ENCODE results near the gene MKLN1.
"Not testable (repeated sequence)": the region's sequence is repeated elsewhere in the genome, so short reads cannot be mapped to it uniquely, and the experiment has no call there.

Gene MKLN1

DNA sequence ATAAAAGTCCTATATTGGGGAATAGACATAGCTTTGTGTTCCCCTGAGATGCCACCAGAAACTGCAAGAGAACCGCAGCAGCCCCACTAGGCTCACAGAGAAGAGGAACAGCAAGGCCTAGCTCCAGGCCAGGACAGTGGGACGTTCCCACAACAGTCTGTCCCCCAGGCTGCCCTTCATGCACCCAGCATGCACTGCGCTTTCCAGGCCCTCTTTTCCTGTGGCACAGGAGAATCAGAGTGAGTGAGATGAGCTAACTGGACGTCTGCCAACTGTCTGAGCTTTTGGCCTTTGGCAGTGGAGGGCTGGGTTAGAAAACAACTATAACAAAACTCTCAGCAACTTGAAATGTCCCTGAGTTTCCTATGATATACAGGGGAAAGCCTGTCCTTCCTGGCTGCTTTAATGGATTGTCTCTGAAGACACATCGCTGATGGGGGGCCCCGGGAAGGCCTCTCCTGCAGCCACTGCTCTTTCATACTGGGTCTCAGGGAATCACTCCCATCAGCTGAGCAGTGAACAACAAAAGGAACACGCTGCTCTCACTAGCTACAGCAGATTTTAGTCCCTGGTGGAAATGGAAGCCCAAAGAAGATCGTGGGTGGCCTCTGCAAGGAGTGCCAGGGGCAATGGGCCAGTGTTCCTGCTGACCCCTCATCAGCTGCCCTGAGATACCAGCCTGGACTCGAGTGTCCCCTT, 175.3 kb downstream of the MKLN1 start:
- ATAC-seq = no peak

DNA sequence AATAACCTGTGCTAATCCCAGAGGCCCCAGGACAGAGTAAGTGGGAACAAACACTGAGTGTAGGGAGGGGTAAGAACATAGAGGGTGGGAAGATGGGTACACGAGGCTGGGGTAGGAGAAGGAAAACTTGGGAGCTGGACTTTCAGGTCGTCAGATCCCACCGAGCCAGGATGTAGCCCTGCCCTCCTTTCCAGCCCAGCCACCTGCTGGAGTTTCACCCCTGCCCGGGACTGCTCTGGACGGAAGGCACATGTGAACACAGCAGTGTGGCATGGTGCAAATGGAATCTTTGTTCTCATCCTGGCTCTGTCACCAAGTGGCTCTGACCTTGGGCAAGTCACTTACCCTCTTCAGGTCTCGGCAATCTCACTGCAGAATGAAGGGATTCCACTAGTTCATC, 176.0 kb downstream of the MKLN1 start:
- ATAC-seq = no peak

DNA sequence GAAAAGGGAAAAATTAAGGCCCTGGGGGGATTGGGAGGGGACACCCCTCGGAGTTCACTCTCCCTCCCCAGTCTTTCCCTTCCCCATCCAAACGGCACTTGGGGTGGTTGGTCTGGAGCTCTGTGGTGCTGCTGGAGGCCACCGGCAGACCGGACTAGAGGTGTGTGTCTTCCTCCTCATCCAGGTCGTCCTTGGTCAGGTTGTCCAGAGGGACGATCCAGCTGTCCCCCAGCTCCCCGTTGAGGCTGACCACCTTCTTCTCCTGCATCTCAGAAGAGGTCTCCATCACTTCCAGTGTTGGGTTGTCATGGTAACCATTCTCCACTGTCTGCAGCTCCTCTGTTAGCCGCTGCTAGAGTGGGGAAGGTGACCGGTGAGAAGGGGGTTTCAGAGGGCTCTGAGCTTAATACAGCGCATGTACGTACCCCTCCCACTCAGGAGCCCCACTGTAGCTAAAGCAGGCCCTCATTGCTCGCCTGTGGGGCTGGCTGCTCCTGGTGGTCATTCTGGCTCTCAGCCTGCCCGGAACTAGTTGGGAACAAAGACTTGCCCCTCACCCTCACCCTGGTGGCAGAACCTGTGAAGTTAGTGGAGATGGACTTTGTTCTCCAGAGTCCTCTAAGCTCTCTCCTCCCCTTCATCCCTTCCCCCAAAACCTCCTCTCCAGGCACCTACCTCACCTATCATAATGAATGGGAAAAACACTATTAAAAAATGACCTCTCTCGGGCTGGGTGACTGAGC, 176.7 kb downstream of the MKLN1 start:
- ATAC-seq = no peak

DNA sequence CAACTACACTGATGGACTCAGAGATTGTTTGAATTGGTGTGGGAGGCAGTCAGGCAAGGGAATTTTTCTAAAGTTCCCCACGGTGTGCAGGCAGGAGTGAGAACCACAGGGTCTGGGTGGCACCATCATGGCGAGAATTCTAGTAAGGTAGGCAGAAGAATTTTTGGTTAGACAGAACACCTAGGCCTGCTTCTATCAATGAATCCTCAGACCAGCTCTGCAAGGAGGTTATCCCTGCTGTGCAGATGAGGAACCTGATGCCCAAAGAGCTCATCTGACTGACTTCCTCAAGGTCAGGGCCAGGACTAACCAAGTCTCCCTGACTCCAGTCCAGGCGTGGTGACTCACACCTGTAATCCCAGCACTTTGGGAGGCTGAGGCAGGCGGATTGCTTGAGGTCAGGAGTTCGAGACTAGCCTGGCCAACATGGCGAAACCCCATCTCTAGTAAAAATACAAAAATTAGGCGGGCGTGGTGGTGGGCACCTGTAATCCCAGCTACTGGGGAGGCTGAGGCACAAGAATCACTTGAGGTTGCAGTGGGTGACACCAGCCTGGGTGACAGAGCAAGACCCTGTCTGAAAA, 177.5 kb downstream of the MKLN1 start:
- ATAC-seq = not testable (repeated sequence)

DNA sequence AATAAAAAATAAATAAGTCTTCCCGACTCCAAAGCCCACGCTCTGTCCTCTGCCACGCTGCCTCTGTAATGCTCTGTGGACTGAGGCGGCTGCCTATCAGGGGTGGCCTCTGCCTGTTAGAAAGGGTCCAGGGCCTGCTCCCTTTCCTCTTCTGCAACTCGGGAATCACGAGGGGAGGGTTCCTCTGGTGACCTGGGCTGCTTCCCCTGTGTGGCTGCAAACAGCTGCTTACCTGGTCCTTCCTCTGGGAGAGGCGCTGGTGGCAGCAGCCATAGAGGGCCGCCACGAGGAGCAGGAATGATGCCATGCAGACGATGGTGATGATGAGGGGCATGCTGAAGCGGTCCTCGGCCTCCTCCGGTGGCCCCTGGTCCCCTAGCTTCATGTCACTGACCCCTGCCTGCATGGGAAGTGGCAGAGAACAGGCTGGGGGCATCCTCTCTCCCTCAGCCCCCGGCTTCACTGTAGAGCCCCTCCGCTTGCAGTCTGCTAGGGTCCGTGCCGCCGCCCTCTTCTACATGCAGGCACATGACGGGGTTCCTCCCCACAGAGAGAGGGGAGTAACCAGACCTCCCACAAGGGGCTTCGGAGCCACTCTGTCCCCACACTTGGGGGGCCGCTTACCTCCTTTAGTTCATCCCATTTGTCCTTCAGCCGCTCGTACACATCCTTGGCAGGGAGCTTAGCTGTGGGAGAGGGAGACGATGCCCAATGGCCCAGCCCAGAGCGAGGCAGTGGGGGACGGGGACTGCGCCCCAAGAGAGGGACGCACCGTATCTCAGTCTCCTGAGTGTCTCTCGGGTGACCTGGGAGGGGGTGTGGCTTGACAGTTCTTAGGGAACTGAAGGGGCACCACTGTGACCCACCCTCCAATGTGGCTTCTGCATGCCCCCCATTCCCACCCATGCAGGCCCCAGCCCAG, 178.2 kb downstream of the MKLN1 start:
- no peak for ATAC-seq

DNA sequence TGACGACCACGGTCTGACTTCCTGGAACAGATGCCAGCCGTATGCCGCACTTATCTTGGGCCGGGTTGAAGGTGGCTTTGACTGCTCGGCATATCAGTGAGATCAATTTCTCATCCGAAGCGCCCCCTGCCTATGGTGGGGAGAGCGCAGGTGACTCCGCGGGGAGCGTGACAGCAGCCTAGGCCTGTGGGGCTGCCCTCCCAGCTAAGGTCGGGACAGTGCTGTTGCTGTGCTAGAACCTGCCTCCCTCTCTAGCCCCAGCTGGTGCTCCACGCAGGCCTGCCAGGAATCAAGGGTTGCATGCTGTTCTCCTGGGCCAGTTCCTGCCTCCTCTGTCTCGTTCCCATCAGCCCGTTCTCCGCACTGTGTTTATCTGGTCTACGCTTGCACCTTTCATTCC, 178.9 kb downstream of the MKLN1 start:
- ATAC-seq = no peak

DNA sequence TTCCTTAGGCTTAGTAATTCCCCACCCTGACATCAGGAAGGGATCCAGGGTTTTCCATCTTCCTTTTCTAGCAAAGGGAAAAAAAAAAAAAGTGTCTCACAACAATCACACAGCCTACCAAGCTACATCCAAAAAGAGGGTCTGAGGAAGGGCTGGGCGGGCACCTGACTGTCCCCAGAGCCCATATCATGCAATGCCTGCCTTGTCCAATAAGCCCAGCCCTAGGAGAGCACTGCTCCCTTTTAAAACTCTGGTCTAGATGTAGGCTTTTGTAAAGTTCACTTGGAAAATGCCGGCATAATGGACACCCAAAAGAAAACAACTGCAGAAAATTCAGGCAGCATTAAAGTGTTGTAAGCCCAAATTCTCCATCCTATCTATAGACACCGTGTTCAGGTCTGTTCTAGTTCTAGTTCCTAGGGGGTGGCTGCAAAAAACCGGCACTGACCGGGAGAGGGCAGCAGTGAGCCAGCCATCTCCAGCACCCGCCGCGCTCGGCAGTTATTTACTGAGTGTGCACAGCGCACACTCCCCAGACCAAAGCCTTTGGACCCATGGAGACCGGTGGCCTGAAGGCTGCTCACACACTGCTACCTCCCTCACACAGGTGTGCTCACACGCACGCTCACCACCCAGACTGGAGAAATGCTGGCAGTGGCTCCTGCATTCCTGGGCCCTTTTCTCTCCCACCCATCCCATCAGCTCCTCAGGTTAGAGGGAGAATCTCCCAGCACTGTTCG, 180.1 kb downstream of the MKLN1 start:
- peak; percentile 86 to 92 for ATAC-seq

DNA sequence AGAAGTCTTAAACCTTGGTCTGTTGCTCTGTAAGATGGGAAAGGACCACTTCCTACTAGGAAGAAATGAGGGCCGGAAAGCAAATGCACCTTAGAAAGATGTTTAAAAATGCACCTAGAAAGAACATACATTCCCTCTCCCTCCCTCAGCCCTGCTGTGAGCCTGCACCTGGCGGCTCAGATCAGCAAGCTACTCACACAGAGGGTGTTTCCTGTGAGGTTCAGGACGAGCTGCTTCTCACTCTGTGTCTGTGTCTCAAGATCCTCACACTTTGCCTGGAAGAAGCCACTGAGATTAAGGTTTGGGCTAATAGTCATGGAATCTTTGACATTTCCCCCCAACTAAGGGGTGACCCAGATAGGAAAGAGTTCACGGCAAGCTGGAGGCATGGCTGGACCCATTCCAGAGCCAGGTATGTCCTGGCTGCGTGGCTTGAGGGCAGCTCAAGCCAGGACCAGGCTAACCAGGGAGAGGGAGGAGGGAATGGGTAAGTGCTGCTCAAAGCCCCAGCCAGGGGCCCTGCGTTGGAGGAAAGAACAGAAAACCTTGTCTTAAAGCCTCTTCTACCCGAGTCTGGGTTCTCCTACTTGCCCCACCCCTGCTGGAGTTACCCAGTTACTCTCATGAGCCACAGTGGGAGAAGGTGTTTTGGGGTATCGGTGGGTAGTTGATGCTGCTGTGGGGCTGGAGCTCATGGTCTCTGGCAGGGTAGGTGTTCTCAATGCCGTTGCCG, 181.2 kb downstream of the MKLN1 start:
- ATAC-seq = no peak

DNA sequence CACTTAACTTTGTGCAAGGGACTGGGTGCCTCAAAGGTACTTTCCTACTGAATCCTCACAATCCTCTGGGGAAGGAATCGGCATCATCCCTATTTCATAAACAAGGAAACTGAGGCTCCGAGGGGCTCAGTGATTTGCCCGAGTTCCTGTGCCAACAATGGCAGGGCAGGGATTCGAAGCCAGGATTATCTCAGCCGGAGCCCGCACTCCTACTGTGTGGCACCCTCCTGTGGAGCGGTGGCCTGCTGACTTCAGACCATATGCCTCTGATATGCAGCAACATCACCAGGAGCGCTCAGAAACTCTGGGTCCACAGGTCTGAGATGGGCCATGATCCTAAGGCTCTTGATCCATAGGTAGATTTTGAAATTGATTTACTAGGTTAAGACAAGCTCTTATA, 182.1 kb downstream of the MKLN1 start:
- no peak for ATAC-seq

DNA sequence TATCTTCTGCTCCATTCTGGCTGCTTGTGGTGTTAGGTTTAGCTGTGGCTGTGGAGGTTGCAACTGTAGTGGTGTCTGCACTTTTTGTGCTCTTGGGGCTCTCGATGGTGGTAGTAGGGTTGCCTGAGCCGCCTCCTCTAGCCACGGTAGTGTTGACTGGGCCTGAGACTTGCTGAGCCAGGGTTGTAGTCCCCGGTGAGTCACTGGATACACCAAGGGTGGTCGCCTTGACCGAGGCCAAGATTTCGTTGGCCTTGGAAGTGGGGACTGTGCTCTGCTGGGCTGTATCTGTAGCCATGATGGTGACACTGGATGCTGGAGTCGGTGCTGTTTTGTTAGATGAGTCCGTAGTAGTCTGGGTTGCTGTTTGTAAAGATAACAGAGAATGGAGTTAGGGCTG, 183.4 kb downstream of the MKLN1 start:
- no peak for ATAC-seq

DNA sequence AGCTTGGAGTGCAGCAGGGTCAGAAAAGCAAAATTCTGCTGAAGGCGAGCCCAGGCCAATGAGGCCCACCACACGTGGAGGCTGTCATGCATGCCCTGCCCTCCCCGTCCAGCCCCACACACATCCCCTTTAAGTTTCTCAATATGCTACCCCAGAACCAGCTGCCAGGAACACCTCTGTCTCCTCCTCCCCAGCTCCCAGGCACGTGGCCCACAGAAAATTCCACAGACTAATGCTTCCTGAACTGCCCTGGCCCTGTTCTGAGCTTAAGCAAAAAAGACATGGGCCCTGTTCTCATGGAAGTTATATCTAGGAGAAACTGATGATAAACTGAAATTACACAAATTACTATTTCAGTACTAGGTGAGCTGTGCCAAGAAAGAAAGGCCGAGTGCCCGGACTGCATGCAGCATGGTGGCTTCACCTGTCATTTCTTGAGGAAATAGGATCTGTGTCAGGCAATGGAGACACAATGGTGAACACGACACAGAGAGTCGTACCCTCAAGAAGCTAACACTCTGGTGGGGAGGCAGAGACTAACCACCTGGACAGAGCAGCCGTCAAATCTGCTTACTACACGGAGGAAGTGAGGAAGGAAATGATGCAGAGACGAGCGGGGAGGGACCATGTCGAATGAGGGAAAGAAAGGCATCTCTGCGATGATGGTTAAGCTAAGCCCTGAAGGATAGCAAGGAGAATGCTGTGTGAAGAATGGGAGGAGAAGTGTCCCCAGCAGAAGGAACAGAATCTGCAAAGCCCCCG, 184.3 kb downstream of the MKLN1 start:
- no peak for ATAC-seq

DNA sequence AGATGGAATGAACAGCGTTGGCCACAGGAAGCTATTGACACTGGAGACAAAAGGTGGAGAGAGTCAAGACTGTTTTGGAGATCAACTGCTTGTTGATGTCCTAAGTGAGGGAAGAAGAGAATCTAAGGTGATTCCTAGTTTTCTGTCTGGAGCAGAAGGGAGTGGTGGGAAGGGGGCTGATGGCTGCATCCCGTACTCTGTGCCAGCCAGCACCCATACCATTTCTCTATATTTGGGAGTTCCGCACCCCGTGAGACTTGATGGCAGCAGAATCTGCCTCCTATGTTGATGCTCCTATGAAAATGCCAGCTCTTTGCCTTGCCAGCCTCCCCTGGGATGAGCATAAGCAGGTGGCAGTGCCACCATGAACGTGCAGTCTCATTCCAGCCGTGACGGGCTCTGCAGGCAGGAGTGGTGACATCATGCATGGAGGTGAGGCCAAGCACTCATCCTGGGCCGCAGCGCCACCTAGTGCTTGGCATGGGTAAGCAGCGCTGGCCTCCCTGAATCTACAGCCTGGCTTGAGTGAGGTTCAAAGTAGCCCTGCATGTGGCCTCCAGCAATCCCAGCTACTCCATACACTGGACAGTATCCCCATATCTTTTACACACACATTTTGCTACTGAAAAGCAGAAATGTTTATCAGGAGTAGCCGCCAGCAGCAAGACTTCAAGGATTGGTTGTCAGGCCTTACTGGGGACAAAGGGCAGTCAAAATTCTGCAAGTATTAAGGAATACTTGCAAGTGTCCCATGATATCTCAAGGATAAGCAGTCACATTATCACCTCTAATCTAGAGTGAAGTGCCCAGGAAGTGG, 185.8 kb downstream of the MKLN1 start:
- ATAC-seq = peak; percentile 96 to 97

DNA sequence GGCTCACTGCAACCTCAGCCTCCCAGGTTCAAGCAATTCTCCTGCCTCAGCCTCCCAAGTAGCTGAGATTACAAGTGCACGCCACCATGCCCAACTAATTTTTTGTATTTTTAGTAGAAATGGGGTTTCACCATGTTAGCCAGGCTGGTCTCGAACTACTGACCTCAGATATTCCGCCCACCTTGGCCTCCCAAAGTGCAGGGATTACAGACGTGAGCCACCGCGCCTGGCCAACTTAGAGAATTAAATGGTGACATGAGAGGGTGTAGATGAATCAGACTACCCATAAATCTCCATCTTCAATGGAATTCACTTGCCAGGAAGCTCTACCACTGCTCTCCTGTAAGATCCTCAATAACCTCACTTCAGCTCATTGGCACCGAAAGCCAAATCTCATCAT, 187.8 kb downstream of the MKLN1 start:
- not testable (repeated sequence) for ATAC-seq

DNA sequence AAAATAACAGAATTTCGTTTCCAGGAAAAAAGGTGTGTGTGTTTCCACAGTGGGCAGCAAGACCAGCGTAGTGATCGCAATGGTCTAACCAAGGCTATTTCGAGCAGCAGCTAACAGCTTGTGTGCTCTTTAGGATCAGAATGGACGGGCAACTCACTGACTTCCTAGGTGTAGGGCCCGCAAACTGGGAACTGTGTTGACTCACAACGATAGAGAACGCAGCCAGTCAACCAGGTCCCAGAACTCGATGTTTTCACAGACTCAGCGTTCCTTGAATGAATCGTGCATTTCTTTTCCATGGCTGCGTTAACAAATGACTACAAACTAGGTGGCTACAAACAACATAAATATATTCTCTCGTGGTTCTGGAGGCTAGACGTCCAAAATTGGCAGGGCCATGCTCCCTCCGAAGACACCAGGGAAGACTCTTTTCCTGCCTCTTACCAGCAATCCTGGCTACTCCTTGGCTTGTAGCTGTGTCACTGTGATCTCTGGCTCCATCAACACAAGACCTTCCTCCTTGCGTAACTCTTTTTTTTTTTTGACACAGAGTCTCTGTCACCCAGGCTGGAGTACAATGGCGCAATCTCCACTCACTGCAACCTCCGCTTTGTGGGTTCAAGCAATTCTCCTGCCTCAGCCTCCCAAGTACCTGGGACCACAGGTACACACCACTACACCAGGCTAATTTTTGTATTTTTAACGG, 189.7 kb downstream of the MKLN1 start:
- no peak for ATAC-seq

DNA sequence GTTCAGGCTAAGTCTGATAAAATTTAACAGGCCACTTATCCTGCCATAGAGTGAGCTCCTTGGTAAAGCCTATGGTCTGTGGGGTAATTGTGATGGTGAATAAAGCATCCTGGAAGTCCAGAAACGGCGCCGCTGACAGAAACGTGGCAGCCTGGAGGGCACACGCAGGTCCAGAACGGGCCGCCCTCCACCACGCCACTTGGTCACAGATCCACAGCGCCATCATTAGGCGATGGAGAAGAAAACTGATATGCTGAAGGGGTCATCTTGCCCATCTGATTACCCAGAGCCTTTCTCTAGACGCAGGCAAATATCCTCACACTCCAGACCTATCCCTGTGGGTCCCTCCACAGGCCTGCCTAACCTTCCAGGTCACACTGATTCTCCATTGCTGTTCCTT, 190.9 kb downstream of the MKLN1 start:
- no peak for ATAC-seq

DNA sequence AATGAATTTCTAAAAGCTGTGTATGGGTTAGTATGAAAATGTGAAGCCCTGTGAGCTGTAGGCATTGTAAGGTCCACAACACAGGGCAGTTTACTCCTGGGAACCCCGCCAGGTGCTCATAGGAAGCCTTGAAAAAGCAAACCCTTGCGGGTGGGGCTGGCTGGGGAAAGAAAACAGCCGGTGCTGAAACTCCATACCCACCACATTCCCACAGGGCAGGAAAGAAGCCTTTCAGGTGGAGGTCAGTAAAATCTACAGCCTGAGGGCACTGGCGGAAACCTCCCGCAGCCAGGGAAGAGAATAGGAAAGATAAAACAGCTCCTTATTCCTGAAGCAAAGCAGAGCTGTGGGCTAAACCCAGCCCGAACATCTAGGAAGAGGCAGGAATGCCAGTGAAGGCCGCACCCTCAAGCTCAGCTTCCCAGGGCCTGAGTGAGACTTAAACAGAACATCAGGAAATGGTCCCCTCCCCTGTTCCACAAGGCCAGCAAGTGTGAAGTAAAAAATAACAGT, 194.0 kb downstream of the MKLN1 start:
- ATAC-seq = no peak

DNA sequence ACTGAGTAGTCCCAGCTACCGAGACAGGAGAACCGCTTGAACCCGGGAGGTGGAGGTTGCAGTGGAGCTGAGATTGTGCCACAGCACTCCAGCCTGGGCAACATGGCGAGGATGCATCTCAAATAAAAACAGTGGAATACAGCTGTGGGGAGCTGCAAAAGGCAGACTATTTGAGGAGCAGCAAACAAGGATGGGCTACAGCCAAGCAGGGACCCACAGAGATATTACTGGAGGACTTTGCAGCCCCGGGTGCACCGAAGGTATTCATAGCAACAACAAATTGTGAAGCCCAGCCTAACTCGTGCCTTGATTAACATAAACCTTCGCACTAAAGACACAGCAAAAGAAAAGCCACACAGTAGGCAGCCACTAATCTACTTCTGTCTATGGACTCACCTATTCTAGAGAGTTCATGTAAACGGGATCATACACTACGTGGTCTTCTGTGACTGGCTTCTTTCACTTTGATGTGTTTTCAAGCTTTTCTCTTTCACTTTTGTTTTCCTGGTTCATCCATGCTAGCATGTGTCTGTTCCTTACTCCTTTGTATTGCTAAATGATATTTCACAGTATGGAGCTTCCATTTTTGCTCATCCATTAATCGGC, 194.8 kb downstream of the MKLN1 start:
- ATAC-seq = peak; percentile 69 to 81

DNA sequence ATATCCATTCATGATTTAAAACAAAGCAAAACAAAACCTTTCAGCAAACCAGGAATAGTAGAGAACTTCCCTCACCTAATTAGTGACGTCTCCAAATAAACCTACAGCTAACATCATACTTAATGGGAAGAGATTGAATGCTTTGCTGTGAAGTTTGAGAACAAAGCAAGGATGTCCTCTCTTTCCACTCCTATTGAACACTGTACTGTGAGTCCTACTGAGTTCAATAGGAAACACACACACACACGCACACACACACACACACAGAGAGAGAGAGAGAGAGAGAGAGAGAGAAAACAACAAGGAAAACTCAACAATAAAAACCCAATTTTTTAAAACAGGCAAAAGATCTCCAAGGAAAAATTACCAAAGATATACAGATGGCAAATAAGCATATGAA, 196.4 kb downstream of the MKLN1 start:
- no peak for ATAC-seq

DNA sequence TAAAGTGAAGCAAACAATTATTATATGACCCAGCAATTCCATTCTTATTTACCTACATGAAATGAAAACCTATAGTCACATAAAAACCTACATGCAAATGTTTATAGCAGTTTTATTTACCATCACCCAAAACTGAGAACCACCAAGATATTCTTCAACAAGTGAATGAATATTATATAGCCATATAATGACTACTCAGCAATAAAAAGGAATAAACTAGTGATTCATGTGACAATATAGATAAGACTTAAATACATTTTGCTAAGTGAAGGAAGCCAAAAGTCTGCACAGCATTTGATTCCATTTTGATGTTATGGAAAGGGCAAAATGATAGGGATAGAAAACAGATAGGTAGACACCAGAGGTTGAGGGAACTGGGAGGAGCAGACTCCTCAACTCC, 197.0 kb downstream of the MKLN1 start:
- ATAC-seq = no peak

Measured in activated CD4-positive, CD25-positive, alpha-beta regulatory T cell treated with anti-CD3 and anti-CD28 coated beads, Interleukin-2, amount 50 U/mL, for 24 hours (primary cell).